Measurements from ENCODE around the gene USP10.

DNA sequence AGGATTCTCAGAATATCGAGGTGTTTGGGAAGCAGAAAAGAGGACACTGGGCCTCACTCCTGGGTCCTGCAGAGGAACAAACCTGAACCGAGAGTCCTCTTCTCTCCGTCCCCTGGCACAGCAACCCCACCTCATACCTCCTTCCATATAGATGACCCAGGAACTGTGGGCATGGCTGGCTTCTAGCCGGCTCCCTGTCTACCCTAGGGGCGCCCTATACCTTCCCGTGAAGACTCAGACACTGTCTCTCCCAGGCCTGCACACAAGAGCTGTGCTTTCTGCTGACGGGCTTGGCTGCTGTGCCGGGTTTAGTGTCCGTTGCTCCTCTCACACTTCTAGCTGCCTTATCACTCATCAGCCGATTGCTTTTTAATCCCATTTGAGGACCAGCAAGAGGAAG lies 73.5 kb downstream of the USP10 start:
- no peak for TF ChIP-seq POLR2AphosphoS5 (IDR thresholded peaks at IDR 0.05; ENCODE audit: low read depth, low read length)
- TF ChIP-seq SIN3A (IDR thresholded peaks at IDR 0.05; ENCODE audit: borderline replicate concordance, insufficient read depth, low read length) = no peak
- TF ChIP-seq TAF1 (IDR thresholded peaks at IDR 0.05; ENCODE audit: borderline replicate concordance, insufficient read depth, low read length) = no peak
- TF ChIP-seq, protein P1, sequence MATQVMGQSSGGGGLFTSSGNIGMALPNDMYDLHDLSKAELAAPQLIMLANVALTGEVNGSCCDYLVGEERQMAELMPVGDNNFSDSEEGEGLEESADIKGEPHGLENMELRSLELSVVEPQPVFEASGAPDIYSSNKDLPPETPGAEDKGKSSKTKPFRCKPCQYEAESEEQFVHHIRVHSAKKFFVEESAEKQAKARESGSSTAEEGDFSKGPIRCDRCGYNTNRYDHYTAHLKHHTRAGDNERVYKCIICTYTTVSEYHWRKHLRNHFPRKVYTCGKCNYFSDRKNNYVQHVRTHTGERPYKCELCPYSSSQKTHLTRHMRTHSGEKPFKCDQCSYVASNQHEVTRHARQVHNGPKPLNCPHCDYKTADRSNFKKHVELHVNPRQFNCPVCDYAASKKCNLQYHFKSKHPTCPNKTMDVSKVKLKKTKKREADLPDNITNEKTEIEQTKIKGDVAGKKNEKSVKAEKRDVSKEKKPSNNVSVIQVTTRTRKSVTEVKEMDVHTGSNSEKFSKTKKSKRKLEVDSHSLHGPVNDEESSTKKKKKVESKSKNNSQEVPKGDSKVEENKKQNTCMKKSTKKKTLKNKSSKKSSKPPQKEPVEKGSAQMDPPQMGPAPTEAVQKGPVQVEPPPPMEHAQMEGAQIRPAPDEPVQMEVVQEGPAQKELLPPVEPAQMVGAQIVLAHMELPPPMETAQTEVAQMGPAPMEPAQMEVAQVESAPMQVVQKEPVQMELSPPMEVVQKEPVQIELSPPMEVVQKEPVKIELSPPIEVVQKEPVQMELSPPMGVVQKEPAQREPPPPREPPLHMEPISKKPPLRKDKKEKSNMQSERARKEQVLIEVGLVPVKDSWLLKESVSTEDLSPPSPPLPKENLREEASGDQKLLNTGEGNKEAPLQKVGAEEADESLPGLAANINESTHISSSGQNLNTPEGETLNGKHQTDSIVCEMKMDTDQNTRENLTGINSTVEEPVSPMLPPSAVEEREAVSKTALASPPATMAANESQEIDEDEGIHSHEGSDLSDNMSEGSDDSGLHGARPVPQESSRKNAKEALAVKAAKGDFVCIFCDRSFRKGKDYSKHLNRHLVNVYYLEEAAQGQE (IDR thresholded peaks at IDR 0.05; ENCODE audit: insufficient read depth in 1 of 2, low read depth in 2 of 2, low read length in 2 of 2) = no peak

All from PFSK-1 (cell line).